GM18526 (cell line): ENCODE data around the gene ATG14.

Source experiments
- POLR2A ChIP-seq: IDR thresholded peaks from 3 replicates; pipeline ENCODE4 v1.6.1; 2011; ENCODE audit not compliant: insufficient read length; ENCODE audit errors: extremely low read depth

Gene ATG14

DNA sequence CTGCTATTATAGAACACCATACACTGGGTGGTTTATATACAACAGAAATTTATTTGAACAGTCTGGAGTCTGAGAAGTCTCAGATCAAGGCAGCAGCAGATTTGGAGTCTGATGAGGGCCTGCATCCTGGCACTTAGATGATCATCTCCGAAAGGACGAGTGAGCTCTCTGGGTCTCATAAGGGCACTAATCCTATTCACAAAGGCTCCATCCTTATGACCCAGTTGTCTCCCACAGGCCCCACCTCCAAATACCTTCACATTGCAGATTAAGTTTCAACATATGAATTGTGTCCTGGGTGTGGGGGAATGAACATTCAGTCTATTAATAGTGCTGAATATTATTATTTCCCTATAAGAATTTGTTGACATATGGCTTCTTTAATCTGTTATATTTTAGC lies 86.8 kb downstream of the ATG14 start:
- TF ChIP-seq POLR2A: no peak

- no peak for TF ChIP-seq POLR2A
These were observed 87.7 kb downstream of the ATG14 start for GRCh38 chr14:55323910-55324309.

GRCh38 chr14:55318694-55319093 lies 92.9 kb downstream of the ATG14 start:
- TF ChIP-seq POLR2A: no peak

DNA sequence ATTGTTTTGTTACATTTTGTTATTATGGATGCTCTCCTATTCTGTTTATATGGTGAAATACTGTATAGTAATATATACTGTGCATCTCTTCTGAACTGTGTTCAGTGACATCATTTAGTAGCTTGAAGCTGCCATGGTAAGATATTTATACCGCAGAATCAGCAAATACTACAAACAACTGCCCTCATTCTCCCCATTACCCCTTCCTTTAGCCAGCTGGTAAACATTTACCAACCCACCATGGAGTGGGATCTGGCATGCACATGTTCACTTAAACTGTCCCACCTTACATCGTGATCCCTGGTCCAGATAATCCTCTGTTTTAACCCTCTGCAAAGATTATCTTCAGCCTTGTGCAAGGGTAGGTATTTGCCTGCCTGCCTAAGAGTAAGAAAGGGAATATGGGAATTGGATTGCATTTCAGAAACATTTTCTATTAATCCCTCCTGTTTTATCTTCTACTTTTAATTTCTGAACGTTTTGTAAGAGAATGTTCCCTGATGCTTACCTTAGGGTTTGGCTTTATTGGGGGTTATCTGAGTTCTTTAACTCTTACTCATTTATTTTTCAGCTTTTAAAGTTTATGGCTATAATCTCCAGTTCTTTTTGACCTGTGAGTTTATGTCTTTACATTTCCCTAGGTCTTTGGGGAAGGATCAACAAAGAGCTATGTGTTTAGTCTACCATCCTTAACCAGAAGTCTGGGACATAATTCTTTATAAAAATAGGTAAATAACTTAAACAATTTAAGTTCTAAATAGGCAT lies 93.9 kb downstream of the ATG14 start:
- TF ChIP-seq POLR2A: no peak

GRCh38 chr14:55316564-55316963 lies 95.1 kb downstream of the ATG14 start:
- no peak for TF ChIP-seq POLR2A
